A549 (cell line): ENCODE measurements around the gene NDUFS8. TPM values are rescaled to one million over a fixed set of nuclear protein-coding genes. Genes with fewer than 3 reads are reported as not detected.
A peak's percentile ranks its signal among the peaks of the same experiment; 100 is the strongest.

Experiments used
- ATAC-seq, 2 experiments: fragments of 200-7000 bp in 1 of 2; fragments of >200 bp in 1 of 2; cut with Nextera tagmentation in 1 of 2; cut with Tn5 transposase in 1 of 2; 3 replicates each; pipeline versions ENCODE4 v1.8.0 to v1.9.1; 2018 to 2020; ENCODE audit warnings: mild to moderate bottlenecking in 1 of 2, moderate library complexity in 1 of 2
- CTCF ChIA-PET: fragments of 300-600 bp; sonication (Branson Sonifier 250); formaldehyde crosslinking; extraction: SDS; loops from one replicate; lab custom pipeline; 2021; ENCODE audit warnings: antibody characterized with exemption, inconsistent platforms; lab: Yijun Ruan, JAX
- POLR2A ChIA-PET: fragments of 350-600 bp; formaldehyde crosslinking; extraction: SDS; loops from one replicate; lab custom pipeline; 2021; ENCODE audit warnings: antibody characterized with exemption, inconsistent platforms; lab: Yijun Ruan, JAX
- DNase-seq, 2 experiments: peaks; one replicate each; pipeline versions ENCODE4 v3.0.0 to v3.0.0-alpha.2; 2011 to 2016; ENCODE audit warnings: low read depth in 1 of 2, low spot score in 1 of 2
- FAIRE-seq: peaks from 2 replicates; lab custom pipeline; 2011; peaks lifted over from hg19 to GRCh38; lab: Jason Lieb, UNC
- H3K27ac ChIP-seq, 2 experiments: fragments of >200 bp; sonication (Bioruptor Twin); formaldehyde crosslinking; 3 replicates each; pipeline ENCODE4 v1.5.1; 2016 to 2017
- H3K4me1 ChIP-seq: fragments of >200 bp; sonication (Bioruptor Twin); formaldehyde crosslinking; 3 replicates; pipeline ENCODE4 v1.6.1; 2016
- H3K4me2 ChIP-seq: fragments of >200 bp; sonication (Bioruptor Twin); formaldehyde crosslinking; 3 replicates; pipeline ENCODE4 v1.6.1; 2016
- H3K4me3 ChIP-seq: fragments of >200 bp; sonication (Bioruptor Twin); formaldehyde crosslinking; 3 replicates; pipeline ENCODE4 v1.5.1; 2016
- H3K9me3 ChIP-seq: fragments of >200 bp; sonication (Bioruptor Twin); formaldehyde crosslinking; 3 replicates; pipeline ENCODE4 v1.6.1; 2016
- CBX2 ChIP-seq: fragments of 200-600 bp; sonication (generic); IDR thresholded peaks from 2 replicates; pipeline ENCODE4 v1.6.1; 2016; ENCODE audit warnings: low read depth, mild to moderate bottlenecking, borderline replicate concordance
- E2F6 ChIP-seq: IDR thresholded peaks from 2 replicates; pipeline ENCODE4 v1.6.1; 2012; ENCODE audit warnings: low read depth, borderline replicate concordance
- EHMT2 ChIP-seq: fragments of 200-600 bp; sonication (generic); IDR thresholded peaks from 2 replicates; pipeline ENCODE4 v1.6.1; 2016; ENCODE audit warnings: antibody characterized with exemption, low read depth, mild to moderate bottlenecking, moderate library complexity
- ELK1 ChIP-seq: fragments of 150-350 bp; IDR thresholded peaks from 2 replicates; pipeline ENCODE4 v1.6.1; 2014; ENCODE audit warnings: low read depth, mild to moderate bottlenecking, low read length
- ESRRA ChIP-seq: fragments of 150-350 bp; IDR thresholded peaks from 2 replicates; pipeline ENCODE4 v1.6.1; 2014; ENCODE audit warnings: mild to moderate bottlenecking, low read length, borderline replicate concordance
- FOSL2 ChIP-seq, 2 experiments: fragments of 450-650 bp in 1 of 2; fragments of >200 bp in 1 of 2; sonication (Bioruptor Twin) in 1 of 2; formaldehyde crosslinking; IDR thresholded peaks; 2 replicates each; pipeline versions ENCODE4 v1.5.0 to v1.6.1; 2016 to 2020; ENCODE audit warnings: mild to moderate bottlenecking in 1 of 2, moderate library complexity in 1 of 2
- MYC ChIP-seq: IDR thresholded peaks from 2 replicates; pipeline ENCODE4 v1.6.1; 2012; ENCODE audit warnings: mild to moderate bottlenecking, inconsistent platforms, low read length, improper control_type of control experiment, borderline replicate concordance
- NR3C1 ChIP-seq: fragments of >200 bp; sonication (Bioruptor Twin); formaldehyde crosslinking; IDR thresholded peaks from 3 replicates; pipeline ENCODE4 v1.6.1; 2017
- PHF8 ChIP-seq: fragments of 200-600 bp; sonication (generic); IDR thresholded peaks from 2 replicates; pipeline ENCODE4 v1.6.1; 2016; ENCODE audit warnings: low read depth, mild to moderate bottlenecking, antibody characterized with exemption, moderate library complexity, borderline replicate concordance
- REST ChIP-seq: fragments of 200-600 bp; sonication (generic); IDR thresholded peaks from 2 replicates; pipeline ENCODE4 v1.6.1; 2016; ENCODE audit warnings: antibody characterized with exemption, mild to moderate bottlenecking, moderate library complexity
- RNF2 ChIP-seq: fragments of 200-600 bp; sonication (generic); IDR thresholded peaks from 2 replicates; pipeline ENCODE4 v1.6.1; 2016; ENCODE audit warnings: low read depth, mild to moderate bottlenecking, antibody characterized with exemption, moderate library complexity, borderline replicate concordance
- SMC3 ChIP-seq: fragments of >200 bp; sonication (Bioruptor Twin); formaldehyde crosslinking; IDR thresholded peaks from 3 replicates; pipeline ENCODE4 v1.6.1; 2018; ENCODE audit warnings: inconsistent platforms
- SREBF2 ChIP-seq: fragments of 450-650 bp; IDR thresholded peaks from 2 replicates; pipeline ENCODE4 v1.6.1; 2014; ENCODE audit warnings: mild to moderate bottlenecking, moderate library complexity
- TFCP2L1 ChIP-seq: fragments of 250-450 bp; sonication (Bioruptor Pico); IDR thresholded peaks from 2 replicates; pipeline ENCODE4 v1.5.0; 2021; ENCODE audit warnings: mild to moderate bottlenecking
- WGBS: methylation state at CpG from one replicate; pipeline ENCODE4 v1.1.6; 2017; ENCODE audit errors: missing lambda C conversion rate; 5-methylcytosine and 5-hydroxymethylcytosine counted together
- polyA plus RNA-seq, 4 experiments: library from polyadenylated mRNA; depleted of rRNA in 3 of 4; stranded (reverse); fragments of >200 nt; fragmentation: RNase III in 1 of 4; extraction: RNeasy Plus Mini Kit Qiagen cat#74134 plus additional on column Dnase treatment in 1 of 4; gene quantifications; 2 replicates in 3 of 4; 3 replicates in 1 of 4; pipeline ENCODE4 v1.2.3, GENCODE V29; 2011 to 2017
- TF ChIP-seq, protein P1 (sequence below): fragments of >200 bp; sonication (Bioruptor Twin); formaldehyde crosslinking; IDR thresholded peaks from 3 replicates; pipeline ENCODE4 v1.6.1; 2016

The NDUFS8 gene
- polyA plus RNA-seq, 2 of the 4 experiments (the other 2 are of a cell fraction): 71.0 to 298 TPM

DNA sequence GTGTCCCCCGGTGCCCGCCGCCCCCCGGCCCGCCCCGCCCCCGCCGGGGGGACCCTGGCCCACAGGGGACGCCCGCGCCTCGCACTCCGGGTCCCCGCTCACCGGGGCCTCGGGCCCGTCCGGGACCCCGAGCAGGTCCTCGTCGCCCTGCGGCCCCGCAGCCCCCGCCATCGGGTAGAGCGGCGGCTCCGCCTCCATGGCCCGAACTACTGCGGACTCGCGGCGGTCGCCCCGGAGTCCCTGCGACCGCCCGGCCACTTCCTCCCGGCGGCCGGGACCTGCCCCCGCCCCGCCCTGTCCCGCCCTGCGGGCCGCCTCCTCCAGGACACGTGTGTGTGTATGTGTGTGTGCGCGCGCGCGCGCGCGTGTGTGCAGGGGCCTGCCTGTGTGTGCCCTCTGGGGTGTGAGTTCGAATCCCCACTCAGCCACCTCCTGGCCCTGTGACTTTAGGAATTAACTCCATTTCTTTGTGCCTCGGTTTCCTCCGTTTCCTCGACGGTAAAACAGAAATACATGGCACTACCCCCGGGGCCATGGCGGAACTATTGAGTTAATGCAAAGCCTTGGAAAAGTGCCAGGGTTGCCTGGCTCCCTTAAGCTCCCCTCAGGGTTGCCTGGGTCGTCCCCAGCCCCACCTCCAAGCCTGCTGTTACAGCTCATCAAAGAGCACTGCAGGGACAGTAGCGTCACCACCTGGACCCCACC, 26.5 kb upstream of the NDUFS8 start, which contains the start of gene UNC93B1 (continued):
- TF ChIP-seq, protein P1, sequence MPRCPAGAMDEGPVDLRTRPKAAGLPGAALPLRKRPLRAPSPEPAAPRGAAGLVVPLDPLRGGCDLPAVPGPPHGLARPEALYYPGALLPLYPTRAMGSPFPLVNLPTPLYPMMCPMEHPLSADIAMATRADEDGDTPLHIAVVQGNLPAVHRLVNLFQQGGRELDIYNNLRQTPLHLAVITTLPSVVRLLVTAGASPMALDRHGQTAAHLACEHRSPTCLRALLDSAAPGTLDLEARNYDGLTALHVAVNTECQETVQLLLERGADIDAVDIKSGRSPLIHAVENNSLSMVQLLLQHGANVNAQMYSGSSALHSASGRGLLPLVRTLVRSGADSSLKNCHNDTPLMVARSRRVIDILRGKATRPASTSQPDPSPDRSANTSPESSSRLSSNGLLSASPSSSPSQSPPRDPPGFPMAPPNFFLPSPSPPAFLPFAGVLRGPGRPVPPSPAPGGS: peak; percentile 84; the same call in 1 of the 3 replicates
- TF ChIP-seq REST: no peak
- no peak for TF ChIP-seq EHMT2
- TF ChIP-seq NR3C1: no peak
- TF ChIP-seq MYC: peak; percentile 73; the same call in 1 of the 2 replicates

DNA sequence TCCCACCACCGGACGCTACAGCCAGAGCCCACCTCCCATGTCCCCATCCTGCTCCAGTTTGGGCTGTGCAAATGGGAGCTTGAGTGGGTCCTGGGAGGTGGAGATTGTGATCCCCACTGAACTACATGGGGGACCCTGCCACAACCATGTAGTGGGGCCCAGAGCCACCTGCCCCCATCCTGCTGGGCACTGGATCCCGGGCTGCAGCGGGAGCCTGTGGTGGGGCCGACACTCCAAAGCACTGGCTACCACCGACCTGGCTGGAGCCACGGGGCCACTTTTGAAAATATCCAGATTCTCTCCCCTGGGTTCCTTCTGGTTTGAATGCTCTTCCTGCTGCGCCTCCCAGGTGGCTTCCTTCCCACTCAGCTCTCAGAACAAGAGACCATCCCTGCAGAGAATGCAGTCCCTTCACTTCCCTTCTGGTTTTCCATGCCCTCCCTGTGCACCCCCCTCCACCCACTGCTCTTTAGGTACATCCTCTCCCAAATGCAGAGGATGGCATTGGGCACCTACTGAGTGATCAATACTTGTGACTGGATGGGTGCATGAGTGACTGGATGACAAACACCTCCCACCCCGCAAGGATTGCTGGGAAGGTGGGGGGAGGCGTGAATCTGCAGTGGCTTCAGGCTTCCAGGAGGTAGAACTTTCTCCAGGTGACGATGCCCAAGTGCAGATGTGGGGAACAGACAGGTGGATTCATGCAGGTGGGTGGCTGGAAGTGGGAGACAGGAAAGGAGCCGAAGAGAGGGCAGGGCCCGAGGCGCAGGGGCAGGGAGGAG, 25.7 kb upstream of the NDUFS8 start:
- TF ChIP-seq TFCP2L1 (CRISPR knock-in tag) (no peak), ELK1 (no peak), RNF2 (no peak), CBX2 (no peak), FOSL2 (IDR thresholded peaks at IDR 0.05) (no peak), FOSL2 (CRISPR knock-in tag; IDR thresholded peaks at IDR 0.05) (no peak), E2F6 (no peak), SREBF2 (no peak)
- Histone ChIP-seq H3K27ac (peak overlapping the region; percentile 91 to 99), H3K4me2 (peak overlapping the region; percentile 97), H3K9me3 (no peaks in the 10 kb centered on the region), H3K4me1 (peaks cover 52% of the 10 kb centered on the region), H3K4me3 (peak overlapping the region; percentile 97; the same call in 2 of the 3 replicates)
- WGBS: 83% methylated on average over 11 of the region's 14 CpGs
- POLR2A ChIA-PET: no interaction called here
- no peak for FAIRE-seq
- ATAC-seq: no peak
- CTCF ChIA-PET: interaction anchor here (0.9 to 10.7 kb wide), 5 partner anchors 8 to 19 kb away, joined by 4 to 204 read pairs (median 5); no protein-coding TSS in a partner anchor
- DNase-seq: no peak

- 0 out of 3 replicates have a peak overlapping the region, but pooled peaks have one; percentile 11 for H3K4me2 ChIP-seq
- H3K9me3 ChIP-seq: no peaks in the 10 kb centered on the region
- H3K4me1 ChIP-seq: peaks cover 61% of the 10 kb centered on the region
- DNase-seq (no peak), ATAC-seq (no peak)
- H3K4me3 ChIP-seq: no peak overlapping the region
- TF ChIP-seq PHF8 (no peak), SMC3 (no peak), ESRRA (0 out of 2 replicates have a peak, but pooled peaks have one; percentile 1)
- TF ChIP-seq, all 56 proteins: peak for 1
- ChIA-PET POLR2A (no interaction called here), CTCF (interaction anchor here (1.6 to 10.7 kb wide), 2 partner anchors 9 to 17 kb away, joined by 5 to 204 read pairs; no protein-coding TSS in a partner anchor)
- 98% methylated on average over 7 of the region's 7 CpGs for WGBS
- H3K27ac ChIP-seq: peak overlapping the region; percentile 99 to 100; a peak in 5 of 6 replicates
- FAIRE-seq: no peak
Observed at GRCh38 chr11:68006606-68007166, 23.8 kb upstream of the NDUFS8 start.
